CMK (cell line): ENCODE measurements around the gene WNT3A.

ENCODE experiments used
- DNase-seq: peaks from one replicate; pipeline ENCODE4 v3.0.0-alpha.2; 2010; ENCODE audit warnings: low read depth

The WNT3A gene

DNA sequence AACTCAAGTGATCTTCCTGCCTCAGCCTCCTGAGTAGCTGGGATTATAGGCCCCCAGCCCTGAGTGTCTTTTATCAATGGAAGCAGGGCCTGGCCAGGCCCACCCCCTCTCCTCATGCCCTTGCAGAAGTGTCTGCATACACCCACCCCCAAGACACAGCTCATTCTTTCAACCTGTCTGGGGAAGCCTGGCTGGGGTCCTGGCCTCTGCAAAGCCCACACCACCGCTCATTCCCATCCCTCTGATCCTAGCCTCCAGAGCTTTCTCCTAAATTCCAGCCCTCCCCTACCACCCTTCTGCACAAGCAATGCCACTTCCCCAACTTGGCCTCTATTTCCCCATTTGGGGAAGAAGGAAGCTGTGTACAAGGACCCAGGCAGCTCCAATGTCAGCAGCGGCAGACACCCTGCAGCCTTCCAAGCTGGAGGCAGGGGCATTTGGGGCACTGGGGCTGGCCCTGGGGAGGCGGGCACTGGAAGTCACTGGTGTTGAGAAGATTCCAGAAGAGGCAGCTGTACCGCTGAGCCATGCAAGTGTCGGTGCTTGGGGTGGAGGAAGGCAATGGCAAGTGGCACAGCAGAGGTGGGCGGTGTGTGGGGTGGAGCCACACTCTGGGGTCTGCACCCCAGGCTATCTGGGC, 42.0 kb downstream of the WNT3A start:
- no peak for DNase-seq

DNA sequence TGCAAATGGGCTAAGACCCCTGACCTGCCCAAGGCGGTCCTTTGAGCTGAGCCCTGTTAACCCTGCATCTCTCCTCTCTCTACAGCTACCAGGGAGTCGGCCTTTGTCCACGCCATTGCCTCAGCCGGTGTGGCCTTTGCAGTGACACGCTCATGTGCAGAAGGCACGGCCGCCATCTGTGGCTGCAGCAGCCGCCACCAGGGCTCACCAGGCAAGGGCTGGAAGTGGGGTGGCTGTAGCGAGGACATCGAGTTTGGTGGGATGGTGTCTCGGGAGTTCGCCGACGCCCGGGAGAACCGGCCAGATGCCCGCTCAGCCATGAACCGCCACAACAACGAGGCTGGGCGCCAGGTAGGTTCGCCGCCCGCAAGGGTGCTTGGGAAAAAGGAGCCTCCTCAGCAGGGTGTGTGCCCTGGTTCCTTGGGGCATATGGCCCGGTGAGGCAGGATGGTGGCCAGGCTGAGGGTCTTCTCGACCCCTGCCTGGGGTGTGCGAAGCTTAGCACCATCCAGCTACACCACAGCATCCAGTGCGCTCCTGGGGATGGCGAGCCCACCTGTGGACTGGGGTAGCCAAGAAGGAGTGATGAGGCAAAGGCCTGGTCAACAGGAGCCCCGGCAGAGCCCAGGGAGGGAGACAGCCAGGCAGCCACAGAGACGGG, 43.9 kb downstream of the WNT3A start:
- no peak for DNase-seq

DNA sequence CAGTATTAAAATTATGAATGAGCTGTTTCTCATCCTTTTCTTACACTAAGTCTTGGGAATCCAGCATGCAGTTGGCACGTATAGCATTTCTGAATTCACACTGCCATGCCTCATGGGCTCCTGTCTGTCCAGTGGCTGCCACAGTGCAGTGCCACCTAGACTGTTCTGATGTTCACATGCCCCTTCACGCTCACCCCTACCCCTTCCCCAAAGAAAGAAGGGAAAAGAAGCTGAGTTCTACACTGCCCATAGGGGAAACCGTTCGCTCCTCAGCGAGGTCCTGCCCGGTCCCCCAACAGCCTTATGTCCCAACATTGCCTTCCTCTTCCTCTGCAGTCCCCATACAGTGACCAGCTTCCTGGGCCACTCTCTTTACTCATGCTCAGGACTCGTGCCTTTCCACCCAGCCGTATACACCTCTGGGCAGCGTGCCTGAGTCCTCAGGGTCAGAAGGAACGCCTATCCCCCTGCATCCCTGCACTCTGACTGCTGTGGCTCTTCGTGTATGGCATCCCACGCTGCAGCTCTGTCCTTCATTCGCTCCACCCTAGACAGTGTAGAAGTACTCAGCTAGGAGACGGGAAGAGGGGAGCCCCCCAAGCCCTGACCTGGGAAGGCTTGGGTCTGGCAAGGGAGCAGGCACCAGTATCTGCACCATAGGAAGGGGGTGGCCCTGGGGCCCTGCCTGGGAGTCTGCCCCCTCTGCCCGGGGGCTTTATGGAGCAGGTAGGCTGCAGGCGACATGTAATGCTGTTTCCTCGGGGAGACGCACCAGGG, 51.6 kb downstream of the WNT3A start:
- no peak for DNase-seq

DNA sequence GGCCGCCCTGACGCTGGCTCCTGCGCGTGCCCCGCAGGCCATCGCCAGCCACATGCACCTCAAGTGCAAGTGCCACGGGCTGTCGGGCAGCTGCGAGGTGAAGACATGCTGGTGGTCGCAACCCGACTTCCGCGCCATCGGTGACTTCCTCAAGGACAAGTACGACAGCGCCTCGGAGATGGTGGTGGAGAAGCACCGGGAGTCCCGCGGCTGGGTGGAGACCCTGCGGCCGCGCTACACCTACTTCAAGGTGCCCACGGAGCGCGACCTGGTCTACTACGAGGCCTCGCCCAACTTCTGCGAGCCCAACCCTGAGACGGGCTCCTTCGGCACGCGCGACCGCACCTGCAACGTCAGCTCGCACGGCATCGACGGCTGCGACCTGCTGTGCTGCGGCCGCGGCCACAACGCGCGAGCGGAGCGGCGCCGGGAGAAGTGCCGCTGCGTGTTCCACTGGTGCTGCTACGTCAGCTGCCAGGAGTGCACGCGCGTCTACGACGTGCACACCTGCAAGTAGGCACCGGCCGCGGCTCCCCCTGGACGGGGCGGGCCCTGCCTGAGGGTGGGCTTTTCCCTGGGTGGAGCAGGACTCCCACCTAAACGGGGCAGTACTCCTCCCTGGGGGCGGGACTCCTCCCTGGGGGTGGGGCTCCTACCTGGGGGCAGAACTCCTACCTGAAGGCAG, 52.3 kb downstream of the WNT3A start:
- no peak for DNase-seq

DNA sequence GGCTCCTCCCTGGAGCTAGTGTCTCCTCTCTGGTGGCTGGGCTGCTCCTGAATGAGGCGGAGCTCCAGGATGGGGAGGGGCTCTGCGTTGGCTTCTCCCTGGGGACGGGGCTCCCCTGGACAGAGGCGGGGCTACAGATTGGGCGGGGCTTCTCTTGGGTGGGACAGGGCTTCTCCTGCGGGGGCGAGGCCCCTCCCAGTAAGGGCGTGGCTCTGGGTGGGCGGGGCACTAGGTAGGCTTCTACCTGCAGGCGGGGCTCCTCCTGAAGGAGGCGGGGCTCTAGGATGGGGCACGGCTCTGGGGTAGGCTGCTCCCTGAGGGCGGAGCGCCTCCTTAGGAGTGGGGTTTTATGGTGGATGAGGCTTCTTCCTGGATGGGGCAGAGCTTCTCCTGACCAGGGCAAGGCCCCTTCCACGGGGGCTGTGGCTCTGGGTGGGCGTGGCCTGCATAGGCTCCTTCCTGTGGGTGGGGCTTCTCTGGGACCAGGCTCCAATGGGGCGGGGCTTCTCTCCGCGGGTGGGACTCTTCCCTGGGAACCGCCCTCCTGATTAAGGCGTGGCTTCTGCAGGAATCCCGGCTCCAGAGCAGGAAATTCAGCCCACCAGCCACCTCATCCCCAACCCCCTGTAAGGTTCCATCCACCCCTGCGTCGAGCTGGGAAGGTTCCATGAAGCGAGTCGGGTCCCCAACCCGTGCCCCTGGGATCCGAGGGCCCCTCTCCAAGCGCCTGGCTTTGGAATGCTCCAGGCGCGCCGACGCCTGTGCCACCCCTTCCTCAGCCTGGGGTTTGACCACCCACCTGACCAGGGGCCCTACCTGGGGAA, 53.0 kb downstream of the WNT3A start:
- DNase-seq = peak; percentile 59

DNA sequence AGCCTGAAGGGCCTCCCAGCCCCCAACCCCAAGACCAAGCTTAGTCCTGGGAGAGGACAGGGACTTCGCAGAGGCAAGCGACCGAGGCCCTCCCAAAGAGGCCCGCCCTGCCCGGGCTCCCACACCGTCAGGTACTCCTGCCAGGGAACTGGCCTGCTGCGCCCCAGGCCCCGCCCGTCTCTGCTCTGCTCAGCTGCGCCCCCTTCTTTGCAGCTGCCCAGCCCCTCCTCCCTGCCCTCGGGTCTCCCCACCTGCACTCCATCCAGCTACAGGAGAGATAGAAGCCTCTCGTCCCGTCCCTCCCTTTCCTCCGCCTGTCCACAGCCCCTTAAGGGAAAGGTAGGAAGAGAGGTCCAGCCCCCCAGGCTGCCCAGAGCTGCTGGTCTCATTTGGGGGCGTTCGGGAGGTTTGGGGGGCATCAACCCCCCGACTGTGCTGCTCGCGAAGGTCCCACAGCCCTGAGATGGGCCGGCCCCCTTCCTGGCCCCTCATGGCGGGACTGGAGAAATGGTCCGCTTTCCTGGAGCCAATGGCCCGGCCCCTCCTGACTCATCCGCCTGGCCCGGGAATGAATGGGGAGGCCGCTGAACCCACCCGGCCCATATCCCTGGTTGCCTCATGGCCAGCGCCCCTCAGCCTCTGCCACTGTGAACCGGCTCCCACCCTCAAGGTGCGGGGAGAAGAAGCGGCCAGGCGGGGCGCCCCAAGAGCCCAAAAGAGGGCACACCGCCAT, 53.8 kb downstream of the WNT3A start:
- DNase-seq = no peak

DNA sequence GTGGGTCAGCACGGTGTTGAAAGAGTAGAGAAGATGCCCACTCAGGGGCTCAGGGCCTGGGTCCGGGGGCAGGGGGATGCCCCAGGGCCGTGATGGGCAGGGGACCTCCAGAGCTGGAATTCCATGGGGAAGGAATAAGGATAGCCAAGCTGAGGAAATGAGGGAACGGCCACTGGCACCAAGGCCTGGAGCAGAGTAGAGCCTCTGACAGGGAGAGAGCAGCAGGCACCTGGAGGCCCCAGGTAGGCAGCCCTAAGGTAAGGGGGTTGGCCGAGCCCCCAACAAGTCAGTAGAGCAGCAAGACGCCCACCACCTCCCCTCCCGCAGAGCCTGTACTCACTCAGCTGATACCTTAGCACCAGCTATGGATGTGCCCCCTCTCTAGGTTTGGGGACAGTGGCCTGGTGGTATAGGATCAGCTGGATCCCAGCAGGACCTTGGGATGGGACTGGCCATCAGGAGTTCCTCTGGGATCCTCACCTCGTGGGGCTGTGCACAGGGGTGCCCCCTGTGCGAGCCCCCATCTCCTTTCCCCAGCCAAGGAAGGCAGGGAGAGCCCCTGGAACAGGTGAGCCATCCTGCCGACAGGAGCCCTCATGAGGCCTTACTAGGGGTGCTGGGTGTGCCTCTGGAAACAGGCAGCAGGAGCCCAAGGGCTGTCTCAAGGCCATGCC, 54.8 kb downstream of the WNT3A start:
- no peak for DNase-seq

DNA sequence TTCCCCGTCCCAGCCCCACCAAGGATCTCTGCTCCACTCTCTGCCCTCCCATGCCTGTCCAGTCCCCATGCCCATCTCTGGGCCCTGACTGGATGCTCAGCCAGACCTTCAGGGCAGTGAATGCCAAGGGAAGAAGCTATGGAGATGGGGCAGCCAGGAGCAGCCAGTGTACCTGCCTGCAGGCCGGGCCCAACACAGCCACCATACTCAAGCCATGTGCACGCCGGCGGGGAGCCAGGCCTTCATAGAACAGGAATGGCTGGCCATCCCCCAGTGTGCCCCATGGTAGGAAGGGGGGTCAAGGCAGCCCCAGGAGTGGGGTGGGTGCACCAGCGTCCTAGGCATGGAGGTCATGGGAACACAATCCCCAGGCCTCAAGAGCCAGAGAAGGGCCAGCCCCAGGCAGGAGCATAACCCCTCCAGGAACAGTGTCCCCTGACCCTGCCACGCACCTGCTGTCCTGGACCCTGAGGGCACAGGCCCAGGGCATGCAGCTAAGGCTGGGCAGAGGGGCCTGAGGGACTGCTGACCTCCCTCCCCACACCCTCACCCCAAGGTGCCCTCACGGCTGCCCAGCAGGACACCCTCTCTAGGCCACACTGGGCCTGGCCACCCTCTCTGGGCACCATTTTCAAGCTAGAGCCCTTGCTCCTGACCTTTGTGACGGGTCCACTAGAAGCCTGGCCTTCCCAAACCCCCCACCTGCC, 55.4 kb downstream of the WNT3A start:
- no peak for DNase-seq

DNA sequence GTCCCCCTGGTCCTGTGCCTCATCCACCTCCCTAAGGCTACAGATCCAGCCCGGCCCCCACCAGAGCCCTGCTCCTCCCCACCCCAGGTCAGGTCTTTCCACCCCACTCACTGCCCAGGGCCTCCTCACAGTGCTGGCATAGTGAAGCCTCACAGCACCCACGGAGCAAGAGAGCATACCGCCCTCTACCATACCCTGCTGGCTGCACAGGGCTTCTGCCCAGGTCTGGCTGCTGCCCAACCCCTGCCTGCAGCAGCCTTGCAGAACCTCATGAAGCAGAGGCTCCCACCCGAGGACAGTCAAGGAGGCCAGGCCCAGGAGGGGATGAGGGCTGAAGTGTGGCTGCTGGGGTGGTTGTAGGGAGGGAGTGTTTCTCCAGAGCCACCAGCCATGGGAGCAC, 56.0 kb downstream of the WNT3A start:
- no peak for DNase-seq

DNA sequence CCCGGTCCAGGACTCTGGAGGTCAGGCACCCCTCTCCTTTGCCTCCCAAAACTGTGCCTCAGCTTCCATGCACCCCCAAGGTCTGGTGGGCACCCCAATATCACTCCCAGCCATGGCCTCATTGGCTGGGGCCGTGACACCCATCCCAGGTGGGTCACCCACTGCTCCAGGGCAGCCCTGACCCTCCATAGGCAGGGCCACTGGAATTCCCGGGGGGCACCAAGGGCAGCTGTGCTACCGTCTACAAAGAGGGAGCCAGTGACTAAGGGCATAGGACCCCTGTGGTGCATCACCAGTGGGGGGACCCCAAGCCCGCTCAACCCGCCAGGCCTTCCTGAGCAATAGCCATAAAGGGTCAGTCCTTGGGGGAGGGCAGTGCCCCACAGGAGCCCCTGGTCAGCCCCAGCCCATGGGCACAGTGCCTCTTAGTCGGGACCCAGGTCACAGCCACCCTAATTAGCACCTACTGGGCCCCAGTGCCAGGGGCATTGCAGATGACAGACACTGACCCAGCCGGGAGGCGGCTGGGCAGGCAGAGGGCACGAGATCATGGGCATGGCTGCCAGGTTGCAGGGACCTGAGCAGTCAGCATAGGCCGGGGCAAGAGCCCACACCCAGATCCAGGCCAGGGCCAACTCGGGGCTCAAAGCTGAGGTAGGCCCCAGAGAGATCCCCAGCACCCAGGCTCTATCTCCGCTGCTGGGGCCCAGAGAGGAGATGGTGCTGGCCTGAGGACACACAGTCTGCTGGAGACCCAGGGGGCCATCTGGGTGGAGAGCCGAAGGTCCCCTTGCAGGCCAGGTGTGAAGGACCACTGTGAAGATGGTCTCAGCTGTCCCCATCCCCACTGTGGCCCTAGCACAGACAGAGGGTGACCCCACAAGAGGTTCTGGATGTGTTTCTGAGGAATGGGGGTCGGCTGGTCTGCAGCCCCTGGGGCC, 56.7 kb downstream of the WNT3A start:
- DNase-seq = no peak

DNA sequence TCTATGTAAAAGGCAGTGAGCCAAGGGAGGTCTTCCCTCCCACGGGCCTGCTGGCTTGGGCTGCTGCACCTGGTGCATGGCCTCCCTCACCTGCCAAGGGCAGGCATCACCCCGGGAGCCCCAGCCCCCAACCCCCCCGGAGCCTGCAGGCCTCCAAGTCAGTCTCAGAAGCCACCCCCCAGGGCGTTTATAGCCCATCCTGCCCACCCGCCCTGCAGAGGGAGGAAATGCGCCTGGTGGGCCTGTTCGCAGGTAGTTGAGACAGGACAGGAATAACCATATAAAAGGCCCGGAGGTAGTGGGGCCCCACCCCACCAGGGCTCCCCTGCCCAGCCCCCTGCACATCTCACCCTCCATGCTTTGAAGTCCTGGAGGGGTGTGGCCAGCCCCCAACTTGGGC, 57.5 kb downstream of the WNT3A start:
- no peak for DNase-seq

DNA sequence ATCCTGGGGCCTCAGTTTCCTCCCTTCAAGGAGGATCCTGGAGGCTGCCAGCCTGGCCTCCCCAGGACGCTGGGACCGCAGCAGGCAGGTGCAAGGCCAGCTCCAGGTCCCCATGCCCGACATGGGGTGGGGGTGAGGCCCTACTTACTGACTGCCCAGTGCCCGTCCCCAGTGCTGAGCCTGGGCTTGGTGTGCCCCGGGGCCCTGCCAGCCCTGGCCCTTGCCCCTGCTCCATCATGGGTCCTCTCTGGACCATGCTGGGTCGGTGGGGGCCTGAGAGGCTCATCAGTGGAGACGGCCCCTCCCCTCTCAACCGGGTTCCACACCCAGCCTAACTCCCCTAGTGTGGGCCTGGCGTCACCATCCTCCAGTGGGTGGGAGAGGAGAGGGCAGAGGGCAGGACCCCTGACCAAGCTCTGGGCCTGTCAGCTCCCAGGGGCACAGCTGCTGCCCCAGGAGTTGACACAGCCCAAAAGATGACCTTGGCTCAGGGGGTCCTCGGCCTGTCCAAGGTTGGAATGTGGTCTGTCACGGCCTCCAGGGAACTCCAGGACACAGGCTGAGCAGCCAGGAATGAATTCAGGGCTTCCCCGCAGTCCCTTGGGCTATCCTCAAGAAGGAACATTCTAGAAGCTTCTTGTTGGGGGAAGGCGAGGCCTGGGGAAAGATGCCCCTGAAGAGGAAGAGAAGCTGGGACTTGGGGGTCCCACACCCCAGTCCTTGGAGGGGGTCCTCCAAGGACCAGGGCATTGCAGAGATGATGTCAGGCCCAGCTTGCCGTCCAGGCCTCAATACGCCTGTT, 58.1 kb downstream of the WNT3A start:
- DNase-seq = no peak

DNA sequence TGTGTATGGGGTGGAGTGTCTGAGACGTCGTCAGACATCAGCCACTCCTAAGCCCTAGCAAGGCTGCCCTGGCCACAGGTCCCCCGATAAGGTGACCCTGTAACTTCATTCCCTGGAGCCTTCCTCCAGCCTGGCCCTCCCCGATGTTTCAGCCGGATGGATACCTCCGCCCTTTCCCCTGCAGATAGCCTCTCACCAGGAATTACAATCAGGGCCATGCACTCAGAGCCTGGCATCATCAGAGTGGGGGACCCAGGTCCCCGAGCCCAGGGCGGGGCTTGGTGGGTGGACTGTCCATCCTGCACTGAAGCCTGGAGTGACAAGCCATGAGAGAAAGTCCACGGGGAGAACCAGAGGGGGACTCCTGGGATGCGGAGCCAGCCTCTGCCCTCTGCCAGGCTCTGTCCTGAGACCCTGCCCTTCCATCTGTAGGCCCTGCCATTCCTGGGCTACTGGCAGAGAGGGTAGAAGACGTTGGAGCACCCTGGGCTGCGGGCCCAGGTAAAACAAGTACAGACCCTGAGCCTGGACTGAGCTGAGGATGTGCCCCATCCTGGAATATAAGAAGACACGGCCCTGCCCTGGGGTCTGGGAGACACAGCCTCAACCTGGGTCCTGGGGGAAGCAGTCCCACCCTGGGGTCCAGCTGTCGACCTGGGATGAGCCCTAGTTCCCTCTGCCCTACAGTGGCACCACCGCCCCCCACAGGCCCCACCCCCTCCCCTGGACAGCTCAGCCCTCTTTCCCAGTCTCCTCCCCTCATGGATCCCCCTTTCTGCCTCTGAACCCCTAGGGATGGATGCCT, 58.9 kb downstream of the WNT3A start:
- no peak for DNase-seq

DNA sequence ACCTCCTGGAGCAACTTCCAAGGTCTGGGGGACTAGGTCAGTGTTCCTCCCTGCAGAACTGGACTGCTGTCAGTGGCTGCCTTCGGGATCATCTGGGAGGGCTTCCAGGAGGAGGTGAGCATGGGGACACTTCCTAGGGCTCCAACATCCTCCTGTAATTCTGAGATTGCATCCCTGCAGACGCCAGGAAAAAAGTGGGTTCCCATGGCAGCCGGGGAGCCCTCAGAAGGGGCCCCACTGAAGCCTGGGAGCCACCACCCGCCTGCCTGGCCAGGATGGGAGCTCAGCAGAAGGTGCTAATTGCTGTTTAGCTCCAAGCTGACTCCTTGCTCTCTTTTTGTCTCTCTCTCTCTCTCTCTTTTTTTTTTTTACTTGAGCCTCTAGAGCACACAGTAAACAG, 59.6 kb downstream of the WNT3A start:
- no peak for DNase-seq

DNA sequence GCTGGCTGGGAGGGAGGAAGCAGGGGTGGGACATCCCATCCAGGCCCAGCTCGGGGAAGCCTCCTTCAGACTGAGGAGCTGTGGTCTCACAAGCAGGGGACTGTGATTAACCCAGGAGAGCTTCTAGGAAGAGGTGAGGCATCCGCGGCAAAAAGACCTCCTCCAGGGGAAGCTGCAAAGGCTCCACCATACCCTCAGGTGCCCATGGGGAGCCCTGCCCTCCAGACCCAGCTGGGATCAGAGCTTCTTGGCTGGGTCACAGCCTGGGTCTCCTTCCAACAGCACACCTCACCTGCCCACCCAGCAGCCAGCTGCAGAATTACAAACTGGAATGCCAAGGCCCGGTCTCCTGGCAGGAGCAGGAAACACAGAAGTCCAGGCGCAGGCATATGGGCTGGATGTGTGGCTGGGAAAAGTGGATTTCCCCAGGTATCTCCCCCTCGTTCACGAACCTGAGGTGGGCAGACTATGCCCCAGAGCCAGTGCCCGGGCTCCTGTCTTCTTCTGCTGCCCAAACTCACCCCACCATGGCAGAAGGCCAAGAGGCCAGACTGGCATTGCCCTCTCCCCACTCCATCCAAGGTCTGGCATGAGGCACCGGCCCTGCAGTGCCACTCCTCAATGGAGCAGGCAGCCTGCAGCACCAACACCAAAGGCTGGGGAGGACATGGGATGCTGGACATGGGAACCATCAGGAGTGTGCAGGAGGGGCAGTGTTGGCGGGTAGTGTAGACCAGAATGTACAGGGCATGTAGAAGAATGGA, 60.3 kb downstream of the WNT3A start:
- DNase-seq = no peak

DNA sequence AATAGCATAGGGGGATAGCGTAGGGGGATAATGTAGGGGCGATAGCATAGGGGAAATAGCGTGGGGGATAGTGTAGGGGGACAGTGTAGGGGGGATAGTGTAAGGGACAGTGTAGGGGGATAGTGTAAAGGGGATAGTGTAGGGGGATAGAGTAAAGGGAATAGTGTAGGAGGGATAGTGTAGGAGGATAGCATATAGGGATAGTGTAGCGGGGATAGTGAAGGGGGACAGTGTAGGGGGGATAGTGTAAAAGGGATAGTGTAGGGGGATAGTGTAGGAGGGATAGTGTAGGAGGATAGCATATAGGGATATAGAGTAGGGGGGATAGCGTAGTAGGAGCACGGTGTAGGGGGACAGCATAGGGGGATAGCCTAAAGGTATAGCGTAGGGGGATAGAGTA, 61.6 kb downstream of the WNT3A start:
- DNase-seq = no peak
